AML-193 (cell line): ENCODE measurements around the gene ST6GALNAC3.
A peak's percentile ranks its signal among the peaks of the same experiment; 100 is the strongest.

Source experiments
- DNase-seq, 2 experiments: peaks; one replicate each; lab custom pipeline; 2025; lab: John Stamatoyannopoulos, UW

The ST6GALNAC3 gene

GRCh38 chr1:76444773-76445172, 370.2 kb downstream of the ST6GALNAC3 start:
- no peak for DNase-seq

DNA sequence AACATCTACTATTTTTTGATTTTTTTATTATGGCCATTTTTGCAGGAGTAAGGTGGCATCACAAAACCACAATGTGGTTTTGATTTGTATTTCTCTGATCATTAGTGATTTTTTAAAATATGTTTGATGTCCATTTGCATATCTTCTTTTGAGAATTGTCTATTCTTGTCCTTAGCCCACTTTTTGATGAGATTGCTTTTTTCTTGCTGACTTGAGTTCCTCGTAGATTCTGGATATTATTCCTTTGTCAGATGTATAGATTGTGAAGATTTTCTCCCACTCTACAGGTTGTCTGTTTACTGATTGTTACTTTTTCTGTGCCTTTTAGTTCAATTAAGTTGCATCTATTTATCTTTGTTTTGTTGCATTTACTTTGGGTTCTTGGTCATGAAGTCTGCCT, 375.7 kb downstream of the ST6GALNAC3 start:
- no peak for DNase-seq

- DNase-seq = no peak
Observed at GRCh38 chr1:76463278-76463677, 388.7 kb downstream of the ST6GALNAC3 start.

DNA sequence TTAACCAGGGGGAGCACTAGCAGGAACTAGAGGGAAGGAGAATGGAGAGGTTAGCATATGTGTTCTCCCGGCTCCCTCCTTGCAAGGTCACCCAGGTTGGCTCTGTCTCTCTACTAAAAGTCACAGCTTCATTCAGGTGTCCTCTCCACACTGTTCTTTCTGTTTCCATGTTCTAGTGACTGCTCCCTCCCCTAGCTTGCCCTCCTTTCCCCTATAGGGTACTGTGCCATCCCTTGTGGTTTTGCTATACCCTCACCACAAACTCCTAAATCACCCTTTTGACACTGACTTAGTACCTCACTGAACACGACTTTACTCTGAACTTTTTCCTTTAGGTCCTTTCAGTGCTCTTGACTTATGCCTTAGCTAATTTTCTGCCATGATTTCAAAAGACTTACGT, 389.3 kb downstream of the ST6GALNAC3 start:
- no peak for DNase-seq

DNA sequence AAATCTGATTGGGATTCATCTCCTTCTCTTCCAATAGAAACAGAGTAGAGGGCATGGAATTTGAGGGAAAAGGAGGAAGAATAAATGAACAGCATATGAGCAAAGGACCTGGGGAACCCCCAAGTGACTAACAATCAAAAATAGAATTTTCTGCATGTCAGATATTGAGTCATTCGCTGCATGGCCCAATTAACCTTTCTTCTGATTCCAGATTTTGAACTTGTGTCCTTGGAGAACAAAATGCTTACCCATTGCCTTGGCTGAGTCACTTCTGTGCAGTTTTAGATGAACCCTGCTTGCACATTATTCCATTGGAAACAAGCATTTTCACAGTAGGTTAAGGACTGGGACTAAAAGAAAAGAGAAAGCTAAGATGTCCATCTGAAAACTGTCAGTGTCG, 390.5 kb downstream of the ST6GALNAC3 start:
- no peak for DNase-seq

DNA sequence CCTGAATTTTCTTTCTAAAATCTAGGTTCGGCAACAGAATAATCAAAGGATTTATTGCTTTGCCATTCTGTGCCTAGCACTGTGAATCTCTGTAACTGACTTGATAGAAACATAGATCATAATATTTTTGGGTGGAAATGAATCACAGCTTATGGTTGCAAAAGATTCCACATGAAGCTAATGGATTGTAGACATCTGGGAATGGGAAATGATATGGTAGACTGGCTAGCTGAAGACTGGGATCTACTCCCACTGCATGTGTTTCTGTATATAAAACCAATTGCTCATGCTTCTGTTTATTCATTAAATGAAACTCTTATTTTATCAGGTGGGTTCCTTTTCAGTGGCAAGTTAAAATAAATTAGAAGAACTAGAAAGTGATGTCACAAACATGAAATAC, 395.6 kb downstream of the ST6GALNAC3 start:
- no peak for DNase-seq

- DNase-seq = no peak
Observed at GRCh38 chr1:76471536-76471935, 397.0 kb downstream of the ST6GALNAC3 start.

GRCh38 chr1:76473591-76473990, 399.0 kb downstream of the ST6GALNAC3 start:
- no peak for DNase-seq

GRCh38 chr1:76474922-76475321, 400.4 kb downstream of the ST6GALNAC3 start:
- no peak for DNase-seq

DNA sequence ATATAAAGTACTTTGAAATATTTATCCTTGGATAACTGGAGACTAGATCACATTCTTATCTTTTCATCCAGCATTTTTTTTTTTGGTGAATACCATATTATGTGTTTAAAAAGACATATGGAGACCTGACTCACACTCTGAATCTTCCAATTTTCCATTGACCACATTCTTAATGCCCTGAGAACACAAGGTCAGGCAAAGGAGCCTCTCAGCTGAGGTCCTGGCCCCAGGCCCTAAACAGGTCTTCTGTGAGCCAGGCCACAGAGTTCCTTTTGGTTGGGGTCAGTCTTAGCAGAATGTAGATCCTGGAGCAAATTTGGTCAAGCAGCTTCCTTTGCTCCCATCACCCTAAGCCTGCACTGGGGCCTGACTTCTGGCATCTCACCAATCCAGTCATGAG, 402.6 kb downstream of the ST6GALNAC3 start:
- no peak for DNase-seq

DNA sequence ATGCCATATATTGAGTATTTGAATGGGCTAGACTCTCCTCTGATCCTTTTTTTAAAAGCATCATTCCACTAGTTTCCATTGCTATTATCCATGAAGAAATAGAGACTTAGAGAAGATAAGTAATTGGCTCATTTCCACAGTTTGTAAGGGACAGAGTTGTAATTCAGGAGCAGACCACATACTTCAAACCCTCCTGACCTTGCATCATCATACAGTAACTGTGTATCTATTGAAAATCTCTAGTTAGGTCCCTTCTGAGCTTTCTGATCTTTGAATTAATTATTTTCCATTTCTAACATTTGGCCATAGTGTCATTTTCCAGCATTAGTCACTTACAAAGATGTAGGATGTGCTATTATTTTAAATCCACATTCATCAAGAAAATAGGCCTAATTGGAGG, 406.3 kb downstream of the ST6GALNAC3 start:
- DNase-seq = no peak

- DNase-seq = no peak
Observed at GRCh38 chr1:76481672-76482071, 407.1 kb downstream of the ST6GALNAC3 start.

DNA sequence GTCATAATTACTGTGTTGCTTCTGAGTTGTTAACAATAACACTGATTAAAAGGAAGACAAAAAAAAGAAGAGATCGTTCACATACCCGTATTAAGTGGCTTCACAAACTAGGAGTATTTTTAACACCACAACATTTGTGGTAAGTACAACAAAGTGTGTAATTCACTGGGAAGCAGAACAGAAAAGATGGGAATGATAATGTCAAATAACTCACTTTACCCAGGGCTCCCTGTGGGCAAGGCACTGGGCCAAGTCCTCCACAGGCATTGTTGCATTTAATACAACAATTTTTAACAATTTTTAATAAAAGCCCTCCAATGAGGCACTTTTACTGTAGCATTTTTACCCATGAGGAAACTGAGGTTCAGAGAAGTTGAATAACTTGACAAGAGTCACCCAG, 407.7 kb downstream of the ST6GALNAC3 start:
- DNase-seq = no peak

DNA sequence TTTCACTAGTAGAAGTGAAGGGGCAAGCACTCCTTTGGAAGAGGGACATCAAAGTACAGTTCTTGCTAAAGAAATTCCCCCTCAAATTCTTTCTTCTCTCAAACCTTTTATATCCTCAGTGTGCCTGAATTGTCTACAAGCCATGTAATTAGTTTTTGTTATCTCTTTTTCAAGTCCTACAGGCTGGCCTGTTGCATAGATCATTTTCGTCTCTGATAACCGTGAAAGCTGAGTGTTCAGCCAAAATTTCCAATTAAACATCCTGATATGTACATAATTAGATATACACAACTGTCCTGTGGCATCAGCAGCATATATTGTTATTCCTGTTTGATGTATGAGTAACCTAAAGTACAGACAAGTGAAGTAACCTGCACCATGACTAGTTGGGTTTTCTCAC, 417.2 kb downstream of the ST6GALNAC3 start:
- no peak for DNase-seq

DNA sequence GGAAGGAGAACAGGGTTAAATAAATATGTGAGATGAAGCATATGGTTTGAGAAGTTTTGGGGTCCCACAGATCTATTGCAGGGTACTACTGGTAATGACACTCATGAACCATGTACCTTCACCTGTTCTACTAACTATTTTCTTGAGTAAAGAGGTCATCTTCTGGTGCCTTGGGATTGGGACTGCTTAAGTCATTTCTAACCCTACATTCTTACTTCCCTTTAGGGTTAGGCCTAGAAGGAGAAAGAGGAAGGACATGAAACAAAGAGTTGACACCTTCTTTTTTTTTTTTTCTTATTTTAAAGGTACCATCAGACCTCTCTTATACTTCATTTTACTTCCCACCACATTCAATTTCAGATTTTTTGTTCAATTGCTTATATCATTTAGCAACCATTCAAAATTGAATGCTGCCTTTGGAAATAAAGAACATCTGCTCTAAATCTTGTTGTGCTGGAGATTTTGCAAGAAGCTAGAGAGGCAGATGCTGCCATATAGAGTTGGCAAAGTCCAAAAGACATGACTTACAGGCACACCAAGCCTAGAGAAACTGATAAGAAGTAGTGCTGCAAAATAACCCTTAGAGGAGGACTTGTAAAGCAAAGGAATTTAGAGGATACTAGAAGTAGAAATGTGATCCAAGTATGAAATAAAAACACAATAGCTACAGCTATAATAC, 418.3 kb downstream of the ST6GALNAC3 start:
- peak; percentile 30 to 42 for DNase-seq

DNA sequence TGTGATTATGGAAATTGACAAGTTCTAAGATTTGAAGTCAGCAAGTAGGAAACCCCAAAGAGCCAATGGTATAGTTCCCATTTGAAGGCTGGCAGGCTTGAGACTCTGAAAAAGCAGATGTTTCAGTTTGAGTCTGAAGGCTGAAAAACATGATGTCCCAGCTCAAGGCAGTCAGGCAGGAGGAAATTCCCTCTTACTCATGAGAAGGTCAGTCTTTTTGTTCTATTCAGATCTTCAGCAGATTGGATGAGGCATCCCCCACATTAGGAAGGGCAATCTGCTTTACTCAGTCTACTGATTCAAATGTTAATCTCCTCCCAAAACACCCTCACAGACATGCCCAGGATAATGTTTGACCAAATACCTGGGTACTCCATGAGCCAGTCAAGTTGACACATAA, 420.3 kb downstream of the ST6GALNAC3 start:
- DNase-seq = no peak

- DNase-seq = no peak
Observed at GRCh38 chr1:76496871-76497270, 422.3 kb downstream of the ST6GALNAC3 start.

GRCh38 chr1:76500116-76500515, 425.6 kb downstream of the ST6GALNAC3 start:
- no peak for DNase-seq

GRCh38 chr1:76501136-76501535, 426.6 kb downstream of the ST6GALNAC3 start:
- no peak for DNase-seq

GRCh38 chr1:76501586-76502219, 427.2 kb downstream of the ST6GALNAC3 start:
- DNase-seq = peak; percentile 42 to 57

DNA sequence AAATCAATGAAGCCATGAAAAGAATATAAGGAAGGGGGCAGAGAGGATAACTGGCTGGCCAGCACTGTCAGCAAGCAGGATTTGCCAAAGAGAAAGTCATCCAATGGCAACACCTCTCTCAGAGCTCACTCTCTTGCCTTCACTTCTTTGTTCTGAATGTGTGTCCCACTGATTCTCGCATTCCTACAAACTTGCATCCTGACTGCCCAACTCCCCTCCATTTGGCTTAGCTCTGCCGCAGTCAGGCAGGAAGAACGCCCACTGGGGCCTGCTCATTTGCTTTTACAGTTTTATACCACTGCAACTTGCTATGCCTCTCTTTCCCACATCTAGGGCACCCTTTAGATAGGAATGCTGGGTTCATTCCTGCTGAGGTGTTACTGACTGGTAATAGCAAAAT, 428.6 kb downstream of the ST6GALNAC3 start:
- DNase-seq = no peak

DNA sequence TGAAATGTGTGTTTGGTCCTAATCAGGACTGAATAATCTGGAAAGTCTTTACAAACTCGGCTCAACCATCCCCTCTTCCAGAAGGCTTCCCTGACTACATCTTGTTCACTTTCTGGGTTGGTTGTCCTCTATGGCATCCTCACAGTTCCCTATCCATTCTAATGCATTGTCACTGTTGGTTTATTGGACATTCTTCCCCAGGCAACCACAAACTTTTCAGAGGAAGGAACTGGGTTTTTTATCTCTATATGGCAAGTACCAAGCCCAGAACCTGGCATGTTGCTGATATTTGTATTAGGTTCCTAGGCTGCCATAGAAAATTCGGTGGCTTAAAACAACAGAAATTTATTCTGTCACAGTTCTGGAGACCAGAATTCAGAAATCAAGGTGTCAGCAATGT, 429.2 kb downstream of the ST6GALNAC3 start:
- no peak for DNase-seq

GRCh38 chr1:76507376-76507775, 432.8 kb downstream of the ST6GALNAC3 start:
- DNase-seq = no peak

GRCh38 chr1:76508871-76509270, 434.3 kb downstream of the ST6GALNAC3 start:
- no peak for DNase-seq
